Endothelial cell of umbilical vein (primary cell): ENCODE measurements around the gene NOP16. TPM values are rescaled to one million over a fixed set of nuclear protein-coding genes. Genes with fewer than 3 reads are reported as not detected.
A peak's percentile ranks its signal among the peaks of the same experiment; 100 is the strongest.

Experiments used
- BruUV-seq: library from RNA; stranded (reverse); fragments of 400-500 nt; replicated peaks from 2 replicates; lab custom pipeline; 2021; lab: Mats Ljungman, UMichigan
- CTCF ChIA-PET: fragments of 300-600, 350-600 bp; sonication (Branson Sonifier 250); formaldehyde crosslinking; loops from one replicate; lab custom pipeline; 2021; ENCODE audit warnings: antibody characterized with exemption, inconsistent platforms; lab: Charles Lee
- POLR2A ChIA-PET: fragments of 300-600, 350-600 bp; sonication (Branson Sonifier 250); formaldehyde crosslinking; loops from one replicate; lab custom pipeline; 2021; ENCODE audit warnings: antibody characterized with exemption, inconsistent platforms; lab: Charles Lee
- DNase-seq: peaks from one replicate; pipeline ENCODE4 v3.0.0-alpha.2; 2011; ENCODE audit warnings: low read depth, low spot score
- FAIRE-seq: peaks from 2 replicates; lab custom pipeline; 2011; peaks lifted over from hg19 to GRCh38; lab: Jason Lieb, UNC
- H2AFZ ChIP-seq: 2 replicates; pipeline ENCODE4 v1.6.0; 2012; ENCODE audit warnings: low read depth, low read length, control low read depth, inconsistent platforms
- H3K27ac ChIP-seq: 2 replicates; pipeline ENCODE4 v1.5.1; 2011; ENCODE audit warnings: low read depth, mild to moderate bottlenecking, control low read depth, low read length, moderate library complexity; ENCODE audit not compliant: insufficient read depth
- H3K27me3 ChIP-seq, 2 experiments: 2 replicates each; pipeline versions ENCODE4 v1.6.0 to v1.6.1; 2011; ENCODE audit warnings: low read length in 2 of 2, mixed read lengths in 1 of 2; ENCODE audit not compliant: control insufficient read depth in 2 of 2, insufficient read depth in 2 of 2
- H3K36me3 ChIP-seq, 2 experiments: 2 replicates in 1 of 2; 3 replicates in 1 of 2; pipeline ENCODE4 v1.5.1; 2011; ENCODE audit warnings: low read length in 2 of 2, mild to moderate bottlenecking in 1 of 2, moderate library complexity in 1 of 2; ENCODE audit not compliant: control insufficient read depth in 2 of 2, insufficient read depth in 2 of 2; ENCODE audit errors: extremely low read depth in 1 of 2
- H3K4me1 ChIP-seq: 3 replicates; pipeline ENCODE4 v1.5.1; 2011; ENCODE audit warnings: mild to moderate bottlenecking, low read length; ENCODE audit not compliant: control insufficient read depth, insufficient read depth; ENCODE audit errors: extremely low read depth
- H3K4me2 ChIP-seq: 2 replicates; pipeline ENCODE4 v1.6.1; 2011; ENCODE audit warnings: low read length, control low read depth, mixed read lengths; ENCODE audit not compliant: insufficient read depth
- H3K4me3 ChIP-seq, 3 experiments: fragments of 200-600 bp in 1 of 3; sonication (generic), shearing (Covaris generic) in 1 of 3; replicated peaks in 1 of 3; 2 replicates each; pipeline ENCODE4 v1.5.1; 2011 to 2016; ENCODE audit warnings: control low read depth in 3 of 3, low read length in 3 of 3, mild to moderate bottlenecking in 2 of 3, inconsistent platforms in 1 of 3, low read depth in 1 of 3, moderate library complexity in 1 of 3; ENCODE audit not compliant: insufficient read depth in 1 of 3
- H3K79me2 ChIP-seq: 2 replicates; pipeline ENCODE4 v1.6.0; 2012; ENCODE audit warnings: low read length, inconsistent platforms; ENCODE audit not compliant: control insufficient read depth, insufficient read depth
- H3K9ac ChIP-seq: replicated peaks from 2 replicates; pipeline ENCODE3; 2011; ENCODE audit warnings: low read length, control low read depth; ENCODE audit not compliant: insufficient read depth; ENCODE audit errors: extremely low read depth
- H3K9me1 ChIP-seq: replicated peaks from 3 replicates; pipeline ENCODE4 v1.6.0; 2011; ENCODE audit warnings: mild to moderate bottlenecking, low read length; ENCODE audit not compliant: control insufficient read depth, insufficient read depth; ENCODE audit errors: extremely low read depth
- H3K9me3 ChIP-seq: replicated peaks from 2 replicates; pipeline ENCODE4 v1.5.1; 2012; ENCODE audit warnings: low read length, inconsistent platforms; ENCODE audit not compliant: control insufficient read depth, insufficient read depth
- H4K20me1 ChIP-seq: replicated peaks from 2 replicates; pipeline ENCODE3; 2011; ENCODE audit warnings: mild to moderate bottlenecking, low read length; ENCODE audit not compliant: control insufficient read depth, insufficient read depth; ENCODE audit errors: extremely low read depth
- CTCF ChIP-seq, 2 donors: IDR thresholded peaks; 1 replicate in 1 of 2; 2 replicates in 1 of 2; pipeline ENCODE4 v1.5.1; 2011; ENCODE audit warnings: low read length in 2 of 2, mild to moderate bottlenecking in 2 of 2, moderate library complexity in 2 of 2, control low read depth in 1 of 2, inconsistent platforms in 1 of 2, low read depth in 1 of 2; ENCODE audit not compliant: insufficient read depth in 1 of 2; ENCODE audit errors: extremely low read depth in 1 of 2
- EZH2 ChIP-seq: IDR thresholded peaks from 2 replicates; pipeline ENCODE4 v1.6.1; 2012; ENCODE audit warnings: borderline replicate concordance, low read depth, mild to moderate bottlenecking, moderate library complexity, low read length, inconsistent platforms; ENCODE audit not compliant: severe bottlenecking
- FOS ChIP-seq: IDR thresholded peaks from 2 replicates; pipeline ENCODE4 v1.6.1; 2011; ENCODE audit warnings: mild to moderate bottlenecking, low read length, moderate library complexity, borderline replicate concordance; ENCODE audit not compliant: insufficient read depth
- GATA2 ChIP-seq: IDR thresholded peaks from 2 replicates; pipeline ENCODE4 v1.7.0; 2011; ENCODE audit warnings: low read depth, mild to moderate bottlenecking, moderate library complexity, mixed read lengths, low read length; ENCODE audit not compliant: insufficient read length, insufficient read depth
- JUN ChIP-seq: IDR thresholded peaks from 2 replicates; pipeline ENCODE4 v1.6.1; 2011; ENCODE audit warnings: borderline replicate concordance, low read depth; ENCODE audit not compliant: insufficient read length, insufficient read depth
- MAX ChIP-seq: IDR thresholded peaks from 2 replicates; pipeline ENCODE4 v1.6.1; 2011; ENCODE audit not compliant: insufficient read depth, insufficient read length
- MYC ChIP-seq: IDR thresholded peaks from one replicate; pipeline ENCODE4 v1.6.1; 2011; ENCODE audit warnings: mild to moderate bottlenecking, low read depth, low read length
- POLR2A ChIP-seq: IDR thresholded peaks from 2 replicates; pipeline ENCODE4 v1.6.1; 2012; ENCODE audit warnings: low read depth, mild to moderate bottlenecking, control low read depth, low read length
- POLR2AphosphoS5 ChIP-seq: IDR thresholded peaks from 2 replicates; pipeline ENCODE4 v1.6.1; 2012; ENCODE audit warnings: low read depth, mild to moderate bottlenecking, control low read depth, low read length, moderate library complexity; ENCODE audit not compliant: insufficient read depth
- dilution Hi-C: fragments of 300-500 bp; cut with MboI; formaldehyde crosslinking; loops from one replicate; pipeline ENCODE4 v1.15.0; 2019; ENCODE audit warnings: low sequenced_read_pairs; ENCODE audit not compliant: extremely low pct_ligation_motif_present
- intact Hi-C: fragments of 100-400 bp; cut with micrococcal nuclease; formaldehyde crosslinking; loops from one replicate; pipeline ENCODE4 v1.10.0; 2022
- polyA plus RNA-seq, 4 experiments: library from polyadenylated mRNA; depleted of rRNA in 3 of 4; stranded (reverse) in 3 of 4; unstranded in 1 of 4; fragments of >200 nt; gene quantifications; 2 replicates each; pipeline versions ENCODE4 v1.2.1 to v1.2.3, GENCODE V29; 2011 to 2012; ENCODE audit warnings: missing spikeins in 1 of 4
- total RNA-seq: library from RNA; stranded (reverse); gene quantifications from 2 replicates; pipeline ENCODE4 v1.2.3, GENCODE V29; 2021

The NOP16 gene
- total and polyA plus RNA-seq, 2 donors (not counting 3 experiments of a cell fraction or from before 2014, with no cell fraction given): 41.1 to 47.4 TPM

GRCh38 chr5:176366232-176366894 lies 22.0 kb downstream of the NOP16 start:
- Histone ChIP-seq H2AFZ (peak overlapping the region; percentile 95), H3K79me2 (peaks cover 2% of the 10 kb centered on the region), H4K20me1 (no peaks in the 10 kb centered on the region), H3K9me1 (no peaks in the 10 kb centered on the region), H3K4me1 (peaks cover 13% of the 10 kb centered on the region), H3K36me3 (peaks cover 0 to 15% of the 10 kb centered on the region in 2 experiments), H3K4me3 (peak overlapping the region; percentile 43 to 97 (median 72)), H3K9ac (peak overlapping the region; percentile 58), H3K9me3 (no peaks in the 10 kb centered on the region), H3K4me2 (peak overlapping the region; percentile 83), H3K27ac (no peak overlapping the region), H3K27me3 (no peaks in the 10 kb centered on the region)
- ChIA-PET CTCF (no interaction called here), POLR2A (no interaction called here)
- FAIRE-seq (peak; percentile 74), DNase-seq (no peak)
- TF ChIP-seq FOS (no peak), EZH2 (no peak), MYC (no peak), POLR2AphosphoS5 (no peak), GATA2 (no peak), MAX (no peak), CTCF (IDR thresholded peaks at IDR 0.05; ENCODE audit: extremely low read depth in 1 of 2, insufficient read depth in 1 of 2, low read depth in 1 of 2, low read length in 2 of 2) (no peak), JUN (no peak), POLR2A (no peak)
- dilution Hi-C loops (no loop called here), intact Hi-C loops (loop anchor here (10.0 kb wide), 1 partner anchor 132 kb away; the partner anchor contains the start of gene SIMC1)
- no TSS peak for BruUV-seq
